ENCODE results near the gene MYO18A. TPM values are rescaled to one million over a fixed set of nuclear protein-coding genes. Genes with fewer than 3 reads are reported as not detected.

Gene MYO18A
- total RNA-seq, 1 donor from 2014 or later = 42.4 TPM

DNA sequence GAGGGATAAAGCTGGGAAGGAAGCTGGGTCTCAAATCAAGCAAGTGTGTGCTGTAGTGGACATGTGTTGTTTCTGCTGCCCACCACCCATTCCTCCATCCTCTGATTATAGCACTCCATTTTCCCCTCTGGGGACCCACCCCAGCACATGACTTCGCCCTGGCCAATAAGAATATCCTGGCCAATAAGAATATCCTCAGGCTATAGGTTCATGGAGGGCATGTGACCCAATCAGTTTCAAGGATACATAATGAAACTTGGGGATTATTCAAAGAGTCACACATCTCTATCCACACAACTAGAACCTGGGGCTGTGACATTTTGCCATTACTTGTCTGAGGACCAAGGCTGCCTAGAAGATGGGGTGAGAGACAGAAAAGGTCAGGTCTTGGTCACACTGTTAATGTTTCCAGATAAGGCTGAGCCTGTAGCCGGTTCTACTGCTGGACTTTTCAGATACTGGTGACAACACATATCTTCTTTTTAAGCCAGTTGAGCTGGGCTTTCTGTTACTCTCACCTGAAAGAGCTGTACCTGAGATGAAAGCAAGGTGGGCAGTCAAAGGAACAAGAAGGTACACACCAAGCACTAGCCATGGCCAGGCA is 33.7 kb downstream of the MYO18A start:
- no peak for DNase-seq

DNA sequence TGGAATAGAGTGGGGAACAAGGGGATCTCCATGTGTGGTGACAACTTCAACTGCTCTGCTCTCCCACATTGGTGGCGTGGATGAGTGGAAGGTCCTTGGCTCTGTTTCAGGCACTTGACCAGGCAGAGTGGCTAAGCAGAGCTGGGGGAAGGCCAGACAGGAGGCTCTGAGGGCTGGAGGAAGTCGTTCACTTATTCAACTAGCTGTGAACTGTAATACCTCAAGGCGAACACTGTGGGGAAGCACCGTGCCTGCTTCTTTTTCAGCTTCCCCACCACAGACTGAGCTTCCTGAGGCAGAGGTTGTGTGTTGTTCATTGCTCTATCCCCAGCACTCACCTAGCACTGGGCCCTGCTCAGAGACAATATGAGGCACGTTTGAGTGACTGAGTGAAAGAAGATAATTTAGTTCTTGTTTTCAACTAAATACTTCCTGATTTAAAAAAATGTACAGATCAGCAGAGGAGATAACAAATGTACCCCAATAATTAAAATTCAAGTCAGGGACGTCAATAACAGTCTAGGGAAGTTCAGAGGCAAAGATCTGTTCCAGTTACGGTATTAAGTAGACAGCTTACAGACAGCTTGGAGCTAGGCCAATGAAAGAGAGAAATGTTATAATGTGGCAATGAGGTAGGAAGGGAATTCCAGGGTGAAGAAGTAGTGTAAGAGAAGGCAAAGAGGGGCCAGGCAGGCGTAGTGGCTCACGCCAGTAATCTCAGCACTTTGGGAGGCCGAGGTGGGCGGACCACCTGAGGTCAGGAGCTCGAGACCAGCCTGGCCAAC is 34.7 kb downstream of the MYO18A start:
- peak; percentile 90 for DNase-seq

DNA sequence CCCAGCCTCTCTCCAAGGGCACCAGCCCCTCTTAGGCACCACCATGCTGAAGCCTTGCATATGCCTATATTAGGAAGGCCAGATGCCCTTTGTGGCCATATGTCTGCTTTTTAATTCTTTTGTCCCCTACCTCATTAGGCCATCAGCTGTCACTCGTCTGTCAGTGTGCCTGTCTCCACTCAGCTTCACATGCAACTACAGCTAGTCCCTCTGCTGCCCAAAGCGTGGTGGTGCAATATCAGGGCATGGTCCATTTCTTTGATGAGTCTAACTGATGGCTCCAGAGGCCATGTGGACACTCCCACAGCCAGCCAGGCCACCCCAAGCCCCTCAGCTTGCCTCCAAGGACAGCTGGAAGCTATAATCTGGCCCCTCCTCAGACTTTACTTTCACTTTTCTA is 36.3 kb downstream of the MYO18A start:
- DNase-seq = peak; percentile 48

DNA sequence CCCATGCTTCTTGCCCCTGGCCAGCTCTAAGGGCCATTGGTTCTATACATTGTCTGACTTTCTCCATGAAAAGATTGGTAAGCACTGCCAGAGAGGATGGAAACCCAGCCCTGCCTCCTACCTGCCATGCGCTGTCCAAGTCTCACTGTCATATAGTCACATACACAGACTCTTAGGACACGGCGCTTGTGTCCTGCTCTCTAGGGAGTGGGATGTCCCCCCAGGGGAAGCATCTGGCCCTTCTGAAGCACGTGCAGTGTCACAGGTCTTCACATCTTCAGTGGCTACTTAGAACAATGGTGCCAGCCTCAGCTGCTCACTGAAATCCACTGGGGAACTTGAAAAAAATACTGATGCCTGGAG is 38.7 kb downstream of the MYO18A start:
- DNase-seq = no peak

DNA sequence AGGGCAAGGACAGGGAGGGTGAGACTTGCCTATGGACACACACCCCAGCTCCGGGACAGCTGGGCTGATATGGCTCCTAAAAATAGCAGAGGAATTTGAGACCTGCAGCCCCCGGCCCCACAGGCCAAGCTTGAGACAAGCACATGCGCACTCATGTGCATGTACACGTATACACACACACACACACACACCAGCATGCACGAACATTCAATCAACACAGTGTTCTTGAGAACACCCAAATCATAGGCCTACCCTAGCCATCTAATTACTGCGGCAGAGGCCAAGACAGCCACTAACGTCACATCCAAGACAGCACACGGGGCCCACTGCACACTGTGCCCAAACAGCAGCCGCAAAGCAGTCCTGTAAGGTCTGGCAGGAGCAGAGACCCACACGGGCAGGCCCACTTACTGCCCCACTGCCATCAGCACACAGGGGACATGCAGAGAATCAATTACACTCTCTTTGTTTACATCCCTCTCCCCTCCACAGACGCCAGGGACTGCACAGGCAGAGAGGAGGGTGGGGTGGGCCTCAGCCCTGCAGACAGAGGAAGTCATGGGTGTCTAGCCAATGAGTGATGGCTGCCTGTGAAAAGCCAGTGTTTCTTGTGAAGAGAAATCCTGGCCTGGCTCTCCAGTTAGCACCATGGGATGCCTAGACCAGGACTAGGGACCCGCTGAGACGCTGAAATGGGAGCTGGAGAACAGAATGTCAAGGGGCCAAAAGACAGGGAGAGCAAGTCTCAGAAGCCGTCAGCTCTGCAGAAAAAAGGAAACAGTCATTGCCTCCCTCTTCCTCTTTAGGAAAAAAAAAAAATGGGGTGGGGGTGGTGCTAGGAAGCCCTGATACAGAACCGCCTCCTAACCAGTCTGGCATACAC is 39.3 kb downstream of the MYO18A start:
- peak; percentile 31 for DNase-seq

DNA sequence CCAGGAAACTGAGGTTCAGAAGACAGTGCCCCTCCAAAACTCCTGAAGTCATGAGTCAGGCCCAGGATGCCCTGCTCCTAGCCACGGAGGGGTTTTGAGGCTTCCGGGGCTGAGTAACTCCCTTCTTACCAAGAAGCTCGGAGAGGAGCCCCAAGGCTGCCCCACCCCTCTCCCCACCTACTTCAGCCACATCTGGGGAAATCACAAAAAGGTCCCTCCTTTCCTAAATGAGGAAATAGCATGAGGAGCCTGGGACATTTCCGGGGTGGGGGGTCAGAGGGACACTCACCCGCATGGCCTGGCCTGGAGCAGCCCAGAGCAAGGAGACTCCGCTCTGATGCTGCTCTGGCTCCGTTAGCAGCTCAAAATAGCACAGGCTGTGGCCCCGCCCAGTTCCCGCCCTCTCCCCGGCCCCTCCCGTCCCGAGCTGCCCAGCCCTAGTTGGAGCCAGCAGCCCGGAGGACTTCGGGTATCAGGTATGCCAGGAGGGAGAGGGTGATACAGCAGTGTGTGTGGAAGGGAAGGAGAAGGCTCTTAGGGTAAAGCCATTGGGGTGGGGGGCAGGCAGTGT is 40.1 kb downstream of the MYO18A start:
- peak; percentile 58 for DNase-seq

DNA sequence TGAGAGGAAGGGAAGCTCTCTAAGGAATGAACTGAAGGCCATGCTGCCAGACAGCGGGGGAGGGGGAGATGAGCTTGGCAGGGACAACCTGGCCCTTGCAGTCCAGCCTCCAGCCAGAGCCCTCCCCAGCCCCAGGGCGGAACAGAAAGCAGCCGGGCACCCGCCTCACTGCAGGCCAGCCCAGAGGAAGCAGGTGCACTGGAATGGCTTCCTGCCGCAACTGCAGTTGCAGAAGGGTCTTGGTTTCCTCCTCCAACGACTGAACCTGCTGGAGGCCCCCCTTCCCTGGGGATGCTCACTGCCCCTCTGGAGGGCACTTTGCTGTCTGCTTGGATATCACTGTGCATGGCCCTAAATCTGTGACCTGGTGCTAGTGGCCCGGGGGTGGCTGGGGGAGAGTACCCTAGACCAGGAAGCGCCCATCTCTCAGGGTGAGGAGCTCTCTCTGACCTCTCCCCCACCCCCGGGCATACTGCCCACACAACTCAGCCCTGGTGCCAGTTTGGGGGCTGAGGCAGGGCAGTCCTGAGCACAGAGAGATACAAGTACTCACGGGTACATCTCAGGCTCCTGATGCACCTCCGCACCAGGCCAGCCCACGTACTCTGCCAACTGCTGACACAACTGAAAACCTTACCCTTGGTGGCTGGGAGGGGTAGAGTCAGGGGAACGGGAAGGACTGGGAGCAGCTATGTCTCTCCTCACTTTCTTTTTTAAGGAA is 41.1 kb downstream of the MYO18A start:
- DNase-seq = peak; percentile 49

DNA sequence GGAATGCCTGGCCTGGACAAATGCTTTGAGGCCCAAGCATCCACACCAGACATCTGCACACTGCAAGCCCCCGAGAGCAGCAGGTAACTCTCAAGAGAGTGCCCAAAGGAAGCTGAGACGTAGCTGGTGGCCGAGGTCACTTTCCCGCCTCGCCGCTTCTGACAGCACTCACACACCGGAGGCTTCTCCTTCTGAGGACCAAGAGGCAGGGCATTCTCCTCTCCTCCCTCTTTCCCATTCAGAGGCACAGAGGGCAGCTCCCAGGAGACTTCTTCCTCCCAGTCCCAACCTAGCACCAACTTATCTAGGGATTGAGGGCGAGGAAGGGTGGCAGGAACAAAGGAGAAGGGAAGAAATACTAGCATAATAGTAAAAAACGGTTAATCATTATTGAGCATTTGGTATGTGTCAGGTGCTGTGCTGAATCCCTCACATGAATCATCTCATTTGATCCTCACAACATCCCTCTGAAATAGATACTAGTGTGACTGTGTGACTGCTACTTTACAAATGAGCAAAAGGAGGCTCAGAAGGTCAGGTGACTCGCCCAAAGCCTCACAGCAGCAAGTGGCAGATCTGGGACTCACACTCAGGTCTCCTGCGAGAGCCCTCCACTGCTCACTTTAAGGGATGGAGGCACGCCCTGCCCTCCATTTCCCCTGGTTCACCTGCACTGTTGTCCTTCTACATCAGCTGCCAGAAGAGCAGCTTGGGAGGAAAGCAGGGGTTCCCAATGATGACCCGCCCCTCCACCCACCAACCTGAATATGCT is 41.8 kb downstream of the MYO18A start:
- DNase-seq = peak; percentile 10

DNA sequence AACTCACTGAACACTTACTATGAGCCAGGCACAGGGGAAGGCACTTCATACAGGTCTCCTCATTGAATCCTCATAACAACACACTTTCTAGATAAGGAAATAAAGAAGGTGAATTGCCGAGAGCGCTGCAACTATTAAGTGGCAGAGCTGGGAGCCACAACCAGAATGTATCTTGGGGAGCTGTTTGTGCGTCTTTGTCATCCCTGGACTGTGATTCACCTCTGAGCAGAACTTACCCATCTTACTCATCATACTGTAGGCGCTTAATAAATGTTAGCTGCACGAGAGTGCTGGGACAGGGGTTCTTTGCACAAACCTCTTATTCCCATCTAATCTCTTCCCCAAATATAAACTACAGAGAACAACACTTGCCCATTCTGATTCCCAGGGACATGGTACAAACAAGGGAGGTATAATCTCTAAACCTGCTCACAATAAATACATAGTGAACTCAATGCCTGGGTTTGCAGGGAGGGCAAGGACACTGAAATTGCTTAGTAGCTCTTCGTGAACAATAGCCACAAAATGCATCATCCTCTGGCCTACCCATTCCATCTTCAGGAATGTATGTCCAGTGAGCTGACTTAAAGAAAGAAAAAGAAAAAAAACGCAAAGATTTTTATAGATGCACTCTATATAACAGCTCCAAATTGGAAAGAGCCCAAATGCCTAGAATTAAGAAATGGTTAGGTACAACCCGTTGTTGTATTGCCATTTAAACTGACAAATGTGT is 43.0 kb downstream of the MYO18A start:
- DNase-seq = no peak

DNA sequence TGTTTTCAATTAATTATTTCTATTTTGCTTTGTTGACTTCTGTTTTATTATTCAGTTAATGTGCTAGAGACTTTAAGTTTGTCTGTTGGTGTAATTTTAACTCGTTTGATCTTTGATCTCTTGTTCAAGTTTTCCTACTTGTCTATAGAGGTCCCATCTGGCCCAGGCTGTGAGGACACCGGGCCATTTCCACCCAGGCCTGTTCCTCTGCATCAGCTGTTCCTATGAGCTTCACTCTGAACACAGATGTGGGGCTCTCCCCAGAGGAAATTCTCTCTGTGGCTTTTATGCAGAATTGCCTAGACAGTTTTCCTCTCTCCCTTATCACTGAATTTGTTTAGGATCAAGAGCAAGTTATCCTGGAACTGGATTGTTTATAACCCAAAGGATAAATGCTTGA is 44.7 kb downstream of the MYO18A start:
- no peak for DNase-seq

DNA sequence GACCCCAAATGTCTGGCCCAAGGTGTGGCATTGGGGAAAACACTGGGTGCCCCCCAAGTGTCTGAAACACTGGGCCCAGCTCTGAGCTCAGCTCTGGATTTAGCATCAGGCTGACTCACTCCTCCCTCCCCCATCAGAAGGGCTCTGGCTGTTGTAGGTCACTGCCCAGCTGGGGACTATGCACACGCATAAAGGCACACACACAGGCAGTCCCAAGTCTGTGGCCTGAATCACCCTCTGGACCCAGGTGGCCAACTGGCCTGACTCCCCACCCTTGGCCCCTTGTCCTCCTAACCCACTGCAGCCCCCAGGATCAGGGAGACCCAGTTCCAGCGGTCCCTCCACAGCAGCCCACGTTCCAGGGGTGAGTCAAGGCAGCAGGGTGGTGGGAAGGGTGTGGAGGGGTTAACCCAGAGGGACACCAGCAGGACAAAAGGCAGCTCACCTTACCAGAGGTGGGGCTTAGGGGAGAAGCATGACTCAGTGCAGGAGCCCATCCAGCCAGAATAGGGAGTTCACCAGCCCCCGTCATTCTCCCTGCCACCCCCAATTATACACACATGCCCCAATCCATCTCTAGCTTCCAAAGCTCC is 47.0 kb downstream of the MYO18A start:
- DNase-seq = peak; percentile 46

DNA sequence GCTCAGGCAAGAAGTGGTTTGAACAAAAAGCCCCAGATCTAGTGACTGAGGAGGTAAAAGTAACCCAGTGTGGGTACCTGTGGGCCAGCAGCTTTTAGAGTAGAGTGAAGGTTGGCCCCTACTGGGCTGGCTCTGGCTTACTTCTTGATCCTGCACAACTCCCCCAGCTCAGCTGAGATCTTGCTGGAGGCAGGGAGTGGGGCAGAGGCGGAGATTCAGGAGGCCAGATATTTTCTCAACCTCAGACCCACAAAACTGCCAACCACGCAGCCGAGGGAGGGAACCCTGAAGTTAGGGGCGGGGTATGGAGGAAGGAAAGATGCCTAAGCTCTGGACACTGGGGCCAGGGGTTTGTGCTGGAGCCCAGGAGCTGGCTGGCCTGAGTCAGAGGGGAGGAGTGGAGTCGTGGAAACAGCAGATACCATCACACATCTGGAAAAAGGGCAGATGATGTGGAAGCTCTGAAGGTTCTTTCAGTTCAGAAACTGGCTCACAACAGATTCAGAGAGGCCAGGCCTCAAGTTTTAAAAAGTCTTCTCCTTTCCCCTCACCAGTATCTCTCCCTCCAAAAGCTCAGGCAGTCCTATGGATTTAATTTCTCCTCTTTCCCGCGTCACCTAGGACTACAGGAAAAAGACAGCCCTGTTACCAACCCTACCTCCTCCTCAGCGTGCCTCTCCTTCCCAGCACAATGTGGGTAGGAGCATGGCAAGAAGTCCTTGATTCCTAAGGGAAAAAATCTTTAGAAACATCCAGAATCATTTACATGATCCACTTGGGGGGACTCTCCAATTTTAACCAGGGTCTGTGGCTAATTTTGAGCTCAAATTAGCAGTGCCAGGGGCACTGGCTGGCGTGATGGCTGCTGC is 48.1 kb downstream of the MYO18A start:
- DNase-seq = no peak

DNA sequence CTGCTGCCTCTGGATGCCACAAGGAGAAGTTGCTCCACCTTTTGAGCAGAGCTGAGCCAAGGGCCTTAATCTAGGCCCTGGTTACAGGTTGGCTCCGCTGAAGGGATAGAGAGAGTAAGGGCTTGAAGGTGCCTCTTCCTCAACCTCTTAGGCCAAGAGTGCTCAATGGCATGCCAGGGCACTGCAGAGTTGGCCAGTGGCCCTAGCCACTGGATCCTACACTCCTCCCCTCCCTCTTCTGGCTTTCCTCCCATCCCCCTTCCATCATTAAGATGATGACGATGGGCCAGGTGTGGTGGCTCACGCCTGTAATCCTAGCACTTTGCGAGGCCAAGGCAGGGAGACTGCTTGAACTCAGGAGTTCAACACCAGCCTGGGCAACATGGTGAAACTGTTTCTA is 50.5 kb downstream of the MYO18A start:
- DNase-seq = no peak

DNA sequence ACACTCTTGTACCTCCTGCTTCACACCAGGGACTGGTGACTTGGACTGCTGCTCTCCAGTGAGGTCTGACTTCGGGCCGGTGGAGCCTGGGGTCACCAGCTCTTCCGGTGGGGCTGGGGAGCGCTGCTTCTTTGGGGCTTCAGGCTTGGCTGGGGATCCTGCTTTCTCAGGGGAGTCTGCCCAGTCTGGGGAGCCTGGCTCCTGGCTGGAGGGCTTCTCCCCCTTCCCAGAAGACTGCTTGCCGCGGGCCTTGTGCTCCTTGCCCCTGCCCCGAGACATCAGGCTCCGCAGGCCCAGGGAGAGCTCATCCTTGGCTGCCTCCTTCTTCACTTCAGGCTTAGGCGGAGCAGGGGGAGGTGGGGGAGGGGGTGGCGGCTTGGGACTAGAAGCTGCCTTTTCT is 52.4 kb downstream of the MYO18A start:
- DNase-seq = no peak

DNA sequence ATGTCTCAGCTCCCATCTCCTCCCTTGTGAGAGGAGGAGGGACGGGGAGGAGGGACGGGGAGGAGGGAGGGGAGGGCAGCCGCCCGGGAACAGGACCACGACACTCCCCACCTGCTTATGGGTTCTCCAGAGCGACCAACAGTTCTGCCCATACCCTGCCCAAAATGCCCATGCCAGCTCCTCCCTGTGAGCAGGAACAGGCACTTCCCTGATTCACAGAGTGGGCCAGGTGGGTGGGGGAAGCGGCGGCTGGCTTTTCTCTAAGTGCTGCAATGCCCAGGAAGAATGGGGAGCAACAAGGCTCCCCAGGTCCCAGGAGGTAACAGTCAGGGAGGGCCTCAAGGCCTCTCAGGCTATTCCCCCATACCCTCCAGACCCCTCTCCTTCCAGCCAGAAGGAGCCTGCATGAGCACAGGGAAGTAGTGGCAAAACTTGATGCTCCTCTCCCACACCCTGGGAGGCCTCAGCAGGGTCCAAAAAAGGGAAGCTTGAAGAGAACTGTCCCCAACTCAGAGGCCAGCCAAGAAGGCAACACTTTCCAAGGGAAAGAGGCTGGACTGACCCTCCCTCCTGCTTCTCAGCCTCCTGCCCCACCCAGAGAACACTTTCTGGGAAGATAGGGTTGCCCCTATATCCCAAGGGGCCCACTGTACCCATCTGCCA is 53.8 kb downstream of the MYO18A start:
- no peak for DNase-seq

DNA sequence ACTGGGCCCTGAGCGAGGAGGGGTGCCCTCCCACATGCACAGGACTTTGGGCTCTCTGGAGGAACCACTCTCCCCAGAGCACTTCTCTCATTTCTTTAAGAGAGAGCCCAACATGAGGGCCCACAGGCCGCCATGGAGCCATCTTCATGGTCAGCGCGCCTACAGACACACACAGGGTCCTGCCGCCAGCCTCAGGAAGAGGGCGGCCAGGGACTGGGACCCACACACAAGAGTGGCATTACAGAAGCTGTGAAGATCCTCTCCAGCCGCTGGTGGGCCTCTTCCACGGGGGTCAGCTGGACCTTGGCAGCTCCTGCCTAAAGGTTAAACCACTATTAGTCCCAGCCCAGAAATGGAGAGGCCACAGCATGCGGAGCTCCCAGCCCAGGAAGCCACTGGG is 54.5 kb downstream of the MYO18A start:
- no peak for DNase-seq

DNA sequence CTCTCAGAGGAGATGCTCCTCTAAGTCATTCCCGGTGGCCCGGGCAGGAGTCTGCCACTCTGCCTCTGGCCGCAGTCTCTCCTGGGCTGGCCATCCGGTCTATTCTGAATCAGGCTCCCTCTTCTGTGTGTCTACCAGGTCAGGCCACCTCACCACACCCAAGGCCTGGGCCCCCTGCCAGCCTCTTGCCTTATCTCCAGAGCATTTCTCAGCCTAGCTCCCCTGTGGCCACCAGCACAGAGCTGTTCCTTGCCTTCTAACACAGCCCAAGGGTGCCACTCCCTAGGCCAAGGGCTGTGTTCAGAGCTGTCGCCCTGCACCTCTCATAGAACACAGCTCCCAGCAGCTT is 55.3 kb downstream of the MYO18A start:
- no peak for DNase-seq

DNA sequence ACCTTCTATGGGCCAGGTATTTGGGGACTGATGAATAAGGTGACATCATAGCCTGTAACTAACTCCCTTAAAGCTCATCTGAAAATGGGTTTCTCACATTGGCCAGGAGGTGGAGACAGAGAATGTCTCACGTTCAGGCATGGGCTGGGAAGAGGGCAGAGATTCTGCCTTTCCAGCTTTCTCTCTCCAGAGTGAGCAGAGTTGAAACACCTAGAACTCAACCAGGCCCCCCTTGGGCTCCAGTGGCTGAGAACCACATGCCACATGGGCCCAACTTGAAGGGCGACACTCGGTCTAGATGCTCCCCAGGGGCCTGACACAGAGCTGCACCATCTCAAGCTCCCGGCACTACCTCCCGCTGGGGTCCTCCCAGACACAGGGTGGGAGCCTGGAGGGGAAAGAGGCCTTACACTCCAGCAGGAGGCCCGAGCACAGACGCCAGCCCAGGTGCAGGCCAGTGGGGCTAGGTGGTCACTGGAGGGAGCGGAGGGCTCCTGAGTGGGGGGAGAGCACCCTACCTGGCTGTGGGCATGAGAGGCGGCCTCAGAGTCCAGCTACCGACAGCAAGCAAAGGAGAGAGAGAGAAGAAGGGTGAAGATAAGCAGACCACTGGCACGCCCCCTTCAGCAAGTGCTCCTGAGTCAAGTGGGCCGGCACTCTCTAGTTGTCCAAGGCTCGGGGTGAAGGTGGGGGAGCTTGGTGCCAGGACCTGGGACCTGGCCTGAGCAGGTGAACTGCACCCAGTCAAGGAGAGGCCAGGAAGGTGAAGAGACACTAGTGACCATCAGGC is 55.9 kb downstream of the MYO18A start:
- peak; percentile 86 for DNase-seq

Data from dermis blood vessel endothelial cell (primary cell).